DOHH2 (cell line): ENCODE measurements around the gene MYO5A.

ENCODE experiments used
- H3F3A ChIP-seq: fragments of 200-600 bp; sonication (generic), shearing (Covaris generic); 2 replicates; pipeline ENCODE4 v1.6.0; 2016; ENCODE audit warnings: antibody characterized with exemption, mild to moderate bottlenecking; ENCODE audit not compliant: control insufficient read depth, insufficient read depth
- H3K27ac ChIP-seq: fragments of 200-600 bp; sonication (generic); 2 replicates; pipeline ENCODE4 v1.5.1; 2014; ENCODE audit warnings: low read depth, mild to moderate bottlenecking, low read length, moderate library complexity
- H3K27me3 ChIP-seq: fragments of 200-600 bp; sonication (generic); 2 replicates; pipeline ENCODE4 v1.6.1; 2014; ENCODE audit warnings: mild to moderate bottlenecking, low read length, mixed read lengths; ENCODE audit not compliant: control insufficient read depth
- H3K36me3 ChIP-seq: fragments of 200-600 bp; sonication (generic); 2 replicates; pipeline ENCODE4 v1.6.1; 2014; ENCODE audit warnings: mild to moderate bottlenecking, low read length, moderate library complexity, mixed read lengths; ENCODE audit not compliant: control insufficient read depth
- H3K4me1 ChIP-seq: fragments of 200-600 bp; sonication (generic); 2 replicates; pipeline ENCODE4 v1.6.1; 2014; ENCODE audit warnings: mild to moderate bottlenecking, low read length, mixed read lengths; ENCODE audit not compliant: control insufficient read depth
- H3K4me2 ChIP-seq: fragments of 200-600 bp; sonication (generic); 2 replicates; pipeline ENCODE4 v1.6.0; 2014; ENCODE audit warnings: mild to moderate bottlenecking, low read length, moderate library complexity
- H3K4me3 ChIP-seq: fragments of 200-600 bp; sonication (generic); 2 replicates; pipeline ENCODE4 v1.5.1; 2014; ENCODE audit warnings: mild to moderate bottlenecking, low read length, mixed read lengths
- H3K79me2 ChIP-seq: fragments of 200-600 bp; sonication (generic); 2 replicates; pipeline ENCODE4 v1.6.1; 2014; ENCODE audit warnings: mild to moderate bottlenecking, low read length, mixed read lengths; ENCODE audit not compliant: control insufficient read depth
- H3K9me2 ChIP-seq: fragments of 200-600 bp; sonication (generic); replicated peaks from 2 replicates; pipeline ENCODE4 v1.6.1; 2014; ENCODE audit warnings: mild to moderate bottlenecking, low read length, mixed read lengths; ENCODE audit not compliant: control insufficient read depth
- H3K9me3 ChIP-seq: fragments of 200-600 bp; sonication (generic); 2 replicates; pipeline ENCODE4 v1.6.1; 2014; ENCODE audit warnings: antibody characterized with exemption, low read length, mixed read lengths; ENCODE audit not compliant: control insufficient read depth, insufficient read depth
- H4K20me1 ChIP-seq: fragments of 200-600 bp; sonication (generic); 2 replicates; pipeline ENCODE4 v1.6.0; 2014; ENCODE audit warnings: low read depth, mild to moderate bottlenecking, antibody characterized with exemption, low read length, moderate library complexity; ENCODE audit not compliant: control insufficient read depth, insufficient read depth
- CTCF ChIP-seq: fragments of 200-600 bp; sonication (generic); IDR thresholded peaks from one replicate; pipeline ENCODE4 v1.5.1; 2014; ENCODE audit warnings: antibody characterized with exemption, mild to moderate bottlenecking, low read depth, low read length; ENCODE audit not compliant: poor library complexity, severe bottlenecking
- EZH2phosphoT487 ChIP-seq: fragments of 200-600 bp; sonication (generic); IDR thresholded peaks from 2 replicates; pipeline ENCODE4 v1.6.1; 2017; ENCODE audit warnings: borderline replicate concordance, mild to moderate bottlenecking, antibody characterized with exemption, low read length, moderate library complexity, mixed read lengths

MYO5A gene

GRCh38 chr15:52511084-52511483 lies 17.6 kb downstream of the MYO5A start:
- peaks cover 1% of the 10 kb centered on the region; the same call in 1 of the 2 replicates for H4K20me1 ChIP-seq
- peaks cover 55% of the 10 kb centered on the region for H3K79me2 ChIP-seq
- no peaks in the 10 kb centered on the region for H3K27me3 ChIP-seq

GRCh38 chr15:52509500-52510245 lies 19.0 kb downstream of the MYO5A start:
- no peaks in the 10 kb centered on the region for H3K36me3 ChIP-seq
- no peaks in the 10 kb centered on the region for H3K9me2 ChIP-seq
- peaks cover 49% of the 10 kb centered on the region for H3K79me2 ChIP-seq
- H3F3A ChIP-seq: no peaks in the 10 kb centered on the region
- TF ChIP-seq CTCF (no peak), EZH2phosphoT487 (no peak)
- peaks cover 19% of the 10 kb centered on the region for H3K4me1 ChIP-seq
- no peak overlapping the region for H3K27ac ChIP-seq
- no peaks in the 10 kb centered on the region for H3K27me3 ChIP-seq
- H4K20me1 ChIP-seq: no peaks in the 10 kb centered on the region
- no peak overlapping the region for H3K4me3 ChIP-seq
- H3K4me2 ChIP-seq: no peak overlapping the region
- H3K9me3 ChIP-seq: no peaks in the 10 kb centered on the region

More at GRCh38 chr15:52511084-52511483, 17.6 kb downstream of the MYO5A start:
- H3K4me2 ChIP-seq: no peak overlapping the region
- H3K9me2 ChIP-seq: no peaks in the 10 kb centered on the region
- no peak overlapping the region for H3K4me3 ChIP-seq
- H3F3A ChIP-seq: no peaks in the 10 kb centered on the region
- no peaks in the 10 kb centered on the region for H3K36me3 ChIP-seq
- peaks cover 12% of the 10 kb centered on the region for H3K4me1 ChIP-seq
- H3K27ac ChIP-seq: no peak overlapping the region
- no peak for TF ChIP-seq EZH2phosphoT487
- TF ChIP-seq CTCF: no peak
- no peaks in the 10 kb centered on the region for H3K9me3 ChIP-seq

- no peaks in the 10 kb centered on the region for H4K20me1 ChIP-seq
Measured at GRCh38 chr15:52506549-52506948, 22.1 kb downstream of the MYO5A start.

More at GRCh38 chr15:52506549-52506948, 22.1 kb downstream of the MYO5A start:
- Histone ChIP-seq H3F3A (no peaks in the 10 kb centered on the region), H3K79me2 (peaks cover 56% of the 10 kb centered on the region), H3K9me2 (no peaks in the 10 kb centered on the region), H3K4me3 (no peak overlapping the region), H3K4me1 (peaks cover 41% of the 10 kb centered on the region), H3K27ac (no peak overlapping the region), H3K9me3 (no peaks in the 10 kb centered on the region), H3K27me3 (no peaks in the 10 kb centered on the region), H3K36me3 (no peaks in the 10 kb centered on the region), H3K4me2 (no peak overlapping the region)
- TF ChIP-seq EZH2phosphoT487 (no peak), CTCF (no peak)
